ENCODE data around the gene DDX47. TPM values are rescaled to one million over a fixed set of nuclear protein-coding genes. Genes with fewer than 3 reads are reported as not detected.
"Not testable (repeated sequence)": the region's sequence is repeated elsewhere in the genome, so short reads cannot be mapped to it uniquely, and the experiment has no call there.

The DDX47 gene
- total RNA-seq, 1 experiment from 2014 or later: 121 TPM

GRCh38 chr12:12837025-12837812 is 24.1 kb downstream of the DDX47 start:
- TF ChIP-seq CTCF (IDR thresholded peaks at IDR 0.05; ENCODE audit: insufficient read depth in 1 of 2, low read depth in 1 of 2, low read length in 1 of 2, severe bottlenecking in 1 of 2, unreplicated experiment in 1 of 2): peak; percentile 73 to 85
- H3K4me3 Mint-ChIP-seq (ENCODE audit: unreplicated experiment): peak overlapping the region; percentile 0
- POLR2A ChIA-PET: interaction anchor here (0.5 to 3.2 kb wide), 4 partner anchors 18 to 54 kb away, joined by 3 to 26 read pairs (median 10); partner anchors contain the start of gene GPRC5A
- no peaks in the 10 kb centered on the region for H3K27me3 ChIP-seq (replicated peaks; ENCODE audit: control insufficient read depth, insufficient read depth, low read length)
- no peaks in the 10 kb centered on the region for H3K9me3 ChIP-seq
- CTCF ChIA-PET: interaction anchor here (0.6 to 2.7 kb wide), 21 partner anchors 18 to 487 kb away, joined by 3 to 59 read pairs (median 4); partner anchors contain the start of genes GPRC5A and MANSC1
- no peaks in the 10 kb centered on the region for H3K9me3 Mint-ChIP-seq (ENCODE audit: unreplicated experiment)
- H3K27ac Mint-ChIP-seq (ENCODE audit: unreplicated experiment): peak overlapping the region; percentile 46
- intact Hi-C loops (cut with micrococcal nuclease; ENCODE audit: unreplicated experiment): loop anchor here (1.0 kb wide), 4 partner anchors 35 to 146 kb away; no protein-coding TSS in a partner anchor
- peaks cover 30% of the 10 kb centered on the region for H3K36me3 Mint-ChIP-seq (ENCODE audit: insufficient read depth, unreplicated experiment)
- H3K4me1 Mint-ChIP-seq (ENCODE audit: low read depth, unreplicated experiment): peaks cover 50% of the 10 kb centered on the region
- H3K36me3 ChIP-seq (ENCODE audit: control insufficient read depth, insufficient read depth, low read length): peaks cover 6% of the 10 kb centered on the region
- peak; percentile 76 to 78 for DNase-seq
- H3K4me1 ChIP-seq: peaks cover 45% of the 10 kb centered on the region
- H3K4me3 ChIP-seq (ENCODE audit: low read depth, low read length): no peak overlapping the region
- BruUV-seq (replicated peaks): no TSS peak
- no peaks in the 10 kb centered on the region for H3K27me3 Mint-ChIP-seq (ENCODE audit: insufficient read depth, unreplicated experiment)

- Mint-ChIP-seq H3K9me3 (ENCODE audit: unreplicated experiment) (no peaks in the 10 kb centered on the region), H3K27ac (ENCODE audit: unreplicated experiment) (peak overlapping the region; percentile 46), H3K4me1 (ENCODE audit: low read depth, unreplicated experiment) (peaks cover 44% of the 10 kb centered on the region), H3K27me3 (ENCODE audit: insufficient read depth, unreplicated experiment) (no peaks in the 10 kb centered on the region), H3K36me3 (ENCODE audit: insufficient read depth, unreplicated experiment) (peaks cover 29% of the 10 kb centered on the region), H3K4me3 (ENCODE audit: unreplicated experiment) (no peak overlapping the region)
- Histone ChIP-seq H3K4me3 (ENCODE audit: low read depth, low read length) (no peak overlapping the region), H3K9me3 (no peaks in the 10 kb centered on the region), H3K27me3 (replicated peaks; ENCODE audit: control insufficient read depth, insufficient read depth, low read length) (no peaks in the 10 kb centered on the region), H3K4me1 (peaks cover 45% of the 10 kb centered on the region), H3K36me3 (ENCODE audit: control insufficient read depth, insufficient read depth, low read length) (peaks cover 3% of the 10 kb centered on the region)
- CTCF ChIA-PET: interaction anchor here (0.6 to 2.7 kb wide), 5 partner anchors 35 to 388 kb away, joined by 5 to 59 read pairs (median 7); partner anchors contain the start of gene GPRC5A
- DNase-seq: no peak
- POLR2A ChIA-PET: interaction anchor here (0.5 to 1.5 kb wide), 4 partner anchors 19 to 49 kb away, joined by 3 to 15 read pairs (median 6); no protein-coding TSS in a partner anchor
- no peak for TF ChIP-seq CTCF (IDR thresholded peaks at IDR 0.05; ENCODE audit: insufficient read depth in 1 of 2, low read depth in 1 of 2, low read length in 1 of 2, severe bottlenecking in 1 of 2, unreplicated experiment in 1 of 2)
- BruUV-seq (replicated peaks): no TSS peak
- intact Hi-C loops (cut with micrococcal nuclease; ENCODE audit: unreplicated experiment): loop anchor here (1.0 kb wide), 4 partner anchors 35 to 146 kb away; no protein-coding TSS in a partner anchor
Observed at GRCh38 chr12:12837813-12838153, 24.6 kb downstream of the DDX47 start.

- Histone ChIP-seq H3K4me1 (peaks cover 42% of the 10 kb centered on the region), H3K4me3 (ENCODE audit: low read depth, low read length) (no peak overlapping the region), H3K9me3 (no peaks in the 10 kb centered on the region), H3K36me3 (ENCODE audit: control insufficient read depth, insufficient read depth, low read length) (no peaks in the 10 kb centered on the region), H3K27me3 (replicated peaks; ENCODE audit: control insufficient read depth, insufficient read depth, low read length) (no peaks in the 10 kb centered on the region)
- ChIA-PET POLR2A (no interaction called here), CTCF (no interaction called here)
- no peak overlapping the region for H3K4me3 Mint-ChIP-seq (ENCODE audit: unreplicated experiment)
- no peak for DNase-seq
- H3K27me3 Mint-ChIP-seq (ENCODE audit: insufficient read depth, unreplicated experiment): no peaks in the 10 kb centered on the region
- no peak for TF ChIP-seq CTCF (IDR thresholded peaks at IDR 0.05; ENCODE audit: insufficient read depth in 1 of 2, low read depth in 1 of 2, low read length in 1 of 2, severe bottlenecking in 1 of 2, unreplicated experiment in 1 of 2)
- no TSS peak for BruUV-seq (replicated peaks)
- no peak overlapping the region for H3K27ac Mint-ChIP-seq (ENCODE audit: unreplicated experiment)
- H3K9me3 Mint-ChIP-seq (ENCODE audit: unreplicated experiment): no peaks in the 10 kb centered on the region
- H3K4me1 Mint-ChIP-seq (ENCODE audit: low read depth, unreplicated experiment): peaks cover 34% of the 10 kb centered on the region
- intact Hi-C loops (cut with micrococcal nuclease; ENCODE audit: unreplicated experiment): no loop called here
- H3K36me3 Mint-ChIP-seq (ENCODE audit: insufficient read depth, unreplicated experiment): peaks cover 17% of the 10 kb centered on the region
Observed at GRCh38 chr12:12839003-12839395, 25.9 kb downstream of the DDX47 start.

GRCh38 chr12:12839439-12839838 is 26.3 kb downstream of the DDX47 start:
- H3K27me3 Mint-ChIP-seq (ENCODE audit: insufficient read depth, unreplicated experiment); DNase-seq; CTCF ChIA-PET; POLR2A ChIA-PET; H3K9me3 ChIP-seq; H3K4me3 Mint-ChIP-seq (ENCODE audit: unreplicated experiment); H3K9me3 Mint-ChIP-seq (ENCODE audit: unreplicated experiment); H3K27me3 ChIP-seq (replicated peaks; ENCODE audit: control insufficient read depth, insufficient read depth, low read length); H3K4me3 ChIP-seq (ENCODE audit: low read depth, low read length); H3K36me3 ChIP-seq (ENCODE audit: control insufficient read depth, insufficient read depth, low read length); intact Hi-C loops (cut with micrococcal nuclease; ENCODE audit: unreplicated experiment): not testable (repeated sequence)
- Mint-ChIP-seq H3K27ac (ENCODE audit: unreplicated experiment) (peak overlapping the region; percentile 3), H3K36me3 (ENCODE audit: insufficient read depth, unreplicated experiment) (peaks cover 15% of the 10 kb centered on the region), H3K4me1 (ENCODE audit: low read depth, unreplicated experiment) (peaks cover 32% of the 10 kb centered on the region)
- H3K4me1 ChIP-seq: peaks cover 38% of the 10 kb centered on the region
- TSS peak; percentile 25 for BruUV-seq (replicated peaks)

All from Caco-2 (cell line).